Activated CD8-positive, alpha-beta T cell treated with anti-CD3 and anti-CD28 coated beads for 36 hours (primary cell): ENCODE results near the gene IPO7. TPM values are rescaled to one million over a fixed set of nuclear protein-coding genes. Genes with fewer than 3 reads are reported as not detected.
"Not testable (repeated sequence)": the region's sequence is repeated elsewhere in the genome, so short reads cannot be mapped to it uniquely, and the experiment has no call there.

Experiments used
- ATAC-seq: fragments of 200-7000 bp; cut with Tn5 transposase; one replicate; pipeline ENCODE4 v1.10.0; 2021; ENCODE audit warnings: mild to moderate bottlenecking, moderate library complexity
- CTCF ChIA-PET: fragments of 350-600 bp; sonication (Branson Sonifier 250); formaldehyde crosslinking; loops from one replicate; lab custom pipeline; 2021; ENCODE audit warnings: antibody characterized with exemption; lab: Charles Lee
- POLR2A ChIA-PET: fragments of 350-600 bp; sonication (Branson Sonifier 250); formaldehyde crosslinking; loops from one replicate; lab custom pipeline; 2021; ENCODE audit warnings: antibody characterized with exemption; lab: Charles Lee
- DNase-seq: peaks from one replicate; pipeline ENCODE4 v3.0.0-alpha.2; 2020
- H3K27ac Mint-ChIP-seq: one replicate; pipeline ENCODE4 v1.8.0; 2021; ENCODE audit warnings: mild to moderate bottlenecking, mixed read lengths
- H3K27me3 Mint-ChIP-seq: one replicate; pipeline ENCODE4 v1.8.0; 2021; ENCODE audit warnings: mixed read lengths
- H3K36me3 Mint-ChIP-seq: one replicate; pipeline ENCODE4 v1.8.0; 2021; ENCODE audit warnings: low read depth, mixed read lengths
- H3K4me1 Mint-ChIP-seq: one replicate; pipeline ENCODE4 v1.8.0; 2021; ENCODE audit warnings: low read depth, mixed read lengths
- H3K4me3 Mint-ChIP-seq: one replicate; pipeline ENCODE4 v1.8.0; 2021; ENCODE audit warnings: mild to moderate bottlenecking, moderate library complexity, mixed read lengths
- H3K9me3 Mint-ChIP-seq: one replicate; pipeline ENCODE4 v1.8.0; 2021; ENCODE audit warnings: mixed read lengths
- CTCF ChIP-seq: fragments of 200-600 bp; IDR thresholded peaks from one replicate; pipeline ENCODE4 v1.8.0; 2022; ENCODE audit warnings: antibody characterized with exemption, mild to moderate bottlenecking
- intact Hi-C: fragments of 100-400 bp; cut with micrococcal nuclease; formaldehyde crosslinking; loops from one replicate; pipeline ENCODE4 v1.10.0; 2022
- total RNA-seq, 2 experiments: library from RNA; stranded (reverse); gene quantifications; one replicate each; pipeline ENCODE4 v1.2.3, GENCODE V29; 2021

Gene IPO7
- total RNA-seq, 2 experiments from 2014 or later: 181 to 186 TPM

- Mint-ChIP-seq H3K27ac (no peak overlapping the region), H3K9me3 (peaks cover 5% of the 10 kb centered on the region), H3K36me3 (peaks cover 48% of the 10 kb centered on the region), H3K27me3 (no peaks in the 10 kb centered on the region), H3K4me1 (no peaks in the 10 kb centered on the region), H3K4me3 (no peak overlapping the region)
- ChIA-PET CTCF (no interaction called here), POLR2A (no interaction called here)
- ATAC-seq (no peak), DNase-seq (no peak)
- TF ChIP-seq CTCF: no peak
- intact Hi-C loops: no loop called here
Measured at GRCh38 chr11:9446230-9446629, 61.8 kb downstream of the IPO7 start.

GRCh38 chr11:9448576-9449352 lies 64.3 kb downstream of the IPO7 start:
- Mint-ChIP-seq H3K4me3 (no peak overlapping the region), H3K27ac (no peak overlapping the region), H3K36me3 (peaks cover 34% of the 10 kb centered on the region), H3K9me3 (peaks cover 12% of the 10 kb centered on the region), H3K27me3 (no peaks in the 10 kb centered on the region), H3K4me1 (no peaks in the 10 kb centered on the region)
- ChIA-PET CTCF (no interaction called here), POLR2A (interaction anchor here (0.9 to 1.5 kb wide), 2 partner anchors 11 to 12 kb away, joined by 3 to 4 read pairs; partner anchors contain the start of gene ZNF143)
- intact Hi-C loops: no loop called here
- no peak for ATAC-seq
- TF ChIP-seq CTCF: no peak
- no peak for DNase-seq

- intact Hi-C loops, H3K4me3 Mint-ChIP-seq, H3K4me1 Mint-ChIP-seq, ATAC-seq, H3K27me3 Mint-ChIP-seq, CTCF ChIA-PET, DNase-seq, H3K27ac Mint-ChIP-seq: not testable (repeated sequence)
- POLR2A ChIA-PET: interaction anchor here (1.1 kb wide), 1 partner anchor 8 kb away, joined by 3 read pairs; the partner anchor contains the start of gene ZNF143
- Mint-ChIP-seq H3K36me3 (peaks cover 19% of the 10 kb centered on the region), H3K9me3 (peaks cover 12% of the 10 kb centered on the region)
Measured at GRCh38 chr11:9452023-9452422, 67.6 kb downstream of the IPO7 start.

GRCh38 chr11:9455722-9456121 lies 71.3 kb downstream of the IPO7 start:
- H3K4me3 Mint-ChIP-seq: no peak overlapping the region
- no peak overlapping the region for H3K27ac Mint-ChIP-seq
- TF ChIP-seq CTCF: no peak
- H3K27me3 Mint-ChIP-seq: no peaks in the 10 kb centered on the region
- intact Hi-C loops: no loop called here
- H3K36me3 Mint-ChIP-seq: peaks cover 10% of the 10 kb centered on the region
- ATAC-seq (no peak), DNase-seq (no peak)
- H3K9me3 Mint-ChIP-seq: peaks cover 9% of the 10 kb centered on the region
- CTCF ChIA-PET: no interaction called here
- H3K4me1 Mint-ChIP-seq: peaks cover 5% of the 10 kb centered on the region
- POLR2A ChIA-PET: no interaction called here

GRCh38 chr11:9459667-9460321 lies 75.3 kb downstream of the IPO7 start:
- H3K36me3 Mint-ChIP-seq: peaks cover 14% of the 10 kb centered on the region
- peak overlapping the region; percentile 94 for H3K4me3 Mint-ChIP-seq
- H3K27me3 Mint-ChIP-seq: no peaks in the 10 kb centered on the region
- CTCF ChIA-PET: interaction anchor here (1.0 to 3.0 kb wide), 6 partner anchors 31 to 367 kb away, joined by 3 to 14 read pairs (median 4); no protein-coding TSS in a partner anchor
- intact Hi-C loops: loop anchor here (1.0 kb wide), 1 partner anchor 75 kb away; the partner anchor contains the start of gene IPO7
- ATAC-seq (no peak), DNase-seq (peak; percentile 61)
- no peak for TF ChIP-seq CTCF
- peak overlapping the region; percentile 98 for H3K27ac Mint-ChIP-seq
- POLR2A ChIA-PET: interaction anchor here (0.6 to 3.5 kb wide), 26 partner anchors 8 to 846 kb away, joined by 3 to 37 read pairs (median 4); partner anchors contain the start of genes ADM, IPO7, RPL27A and TMEM41B
- H3K9me3 Mint-ChIP-seq: no peaks in the 10 kb centered on the region
- H3K4me1 Mint-ChIP-seq: peaks cover 22% of the 10 kb centered on the region
